SK-N-SH treated with all-trans-retinoic acid at 6 μM for 48 hours (cell line): Measurements from ENCODE around the gene TRAK2.
A peak's percentile ranks its signal among the peaks of the same experiment; 100 is the strongest.

ENCODE experiments used
- ATAC-seq: fragments of 200-7000 bp; cut with Tn5 transposase; 3 replicates; pipeline ENCODE4 v1.9.1; 2020; ENCODE audit warnings: mild to moderate bottlenecking, moderate library complexity
- ARNTL ChIP-seq: fragments of 450-650 bp; formaldehyde crosslinking; IDR thresholded peaks from 2 replicates; pipeline ENCODE4 v1.5.0; 2020; ENCODE audit warnings: low read depth, mild to moderate bottlenecking, moderate library complexity, borderline replicate concordance
- BACH2 ChIP-seq: fragments of 250-450 bp; sonication (Bioruptor Pico); IDR thresholded peaks from 2 replicates; pipeline ENCODE4 v1.9.0; 2021; ENCODE audit warnings: mild to moderate bottlenecking, borderline replicate concordance
- CREB5 ChIP-seq: fragments of 250-450 bp; sonication (Bioruptor Pico); IDR thresholded peaks from 2 replicates; pipeline ENCODE4 v1.5.1; 2020; ENCODE audit warnings: low read depth, mild to moderate bottlenecking, moderate library complexity
- CSDC2 ChIP-seq: fragments of 250-450 bp; sonication (Bioruptor Pico); IDR thresholded peaks from 2 replicates; pipeline ENCODE4 v1.5.0; 2020; ENCODE audit warnings: mild to moderate bottlenecking, moderate library complexity
- ESRRG ChIP-seq: fragments of 250-450 bp; sonication (Bioruptor Pico); IDR thresholded peaks from 2 replicates; pipeline ENCODE4 v1.6.1; 2021; ENCODE audit warnings: mild to moderate bottlenecking
- GLIS3 ChIP-seq: fragments of 250-450 bp; sonication (Bioruptor Pico); IDR thresholded peaks from 2 replicates; pipeline ENCODE4 v1.5.0; 2020; ENCODE audit warnings: mild to moderate bottlenecking, moderate library complexity
- OSR1 ChIP-seq: fragments of 250-450 bp; sonication (Bioruptor Pico); IDR thresholded peaks from 2 replicates; pipeline ENCODE4 v1.8.0; 2022; ENCODE audit warnings: moderate library complexity, mild to moderate bottlenecking, inconsistent platforms
- PATZ1 ChIP-seq: fragments of 250-450 bp; sonication (Bioruptor Pico); IDR thresholded peaks from 2 replicates; pipeline ENCODE4 v1.8.0; 2020; ENCODE audit warnings: mild to moderate bottlenecking, moderate library complexity, borderline replicate concordance
- POU6F1 ChIP-seq: fragments of 250-450 bp; sonication (Bioruptor Pico); IDR thresholded peaks from 2 replicates; pipeline ENCODE4 v1.8.0; 2021; ENCODE audit warnings: low read depth, mild to moderate bottlenecking, moderate library complexity, borderline replicate concordance
- PPARA ChIP-seq: fragments of 250-450 bp; sonication (Bioruptor Pico); IDR thresholded peaks from 2 replicates; pipeline ENCODE4 v1.5.0; 2020; ENCODE audit warnings: mild to moderate bottlenecking, borderline replicate concordance
- SNAI2 ChIP-seq: fragments of 250-450 bp; sonication (Bioruptor Pico); IDR thresholded peaks from 2 replicates; pipeline ENCODE4 v1.5.0; 2020; ENCODE audit warnings: mild to moderate bottlenecking, moderate library complexity
- TCF4 ChIP-seq: fragments of 250-450 bp; sonication (Bioruptor Pico); IDR thresholded peaks from 2 replicates; pipeline ENCODE4 v1.8.0; 2021; ENCODE audit warnings: mild to moderate bottlenecking, moderate library complexity, borderline replicate concordance
- TOX ChIP-seq: fragments of 250-450 bp; sonication (Bioruptor Pico); IDR thresholded peaks from 2 replicates; pipeline ENCODE4 v1.8.0; 2021; ENCODE audit warnings: mild to moderate bottlenecking, moderate library complexity, borderline replicate concordance
- ZC3H10 ChIP-seq: fragments of 250-450 bp; sonication (Bioruptor Pico); IDR thresholded peaks from 2 replicates; pipeline ENCODE4 v1.5.1; 2021; ENCODE audit warnings: mild to moderate bottlenecking, moderate library complexity
- ZFP30 ChIP-seq: fragments of 450-650 bp; formaldehyde crosslinking; IDR thresholded peaks from 2 replicates; pipeline ENCODE4 v1.5.0; 2022; ENCODE audit warnings: mild to moderate bottlenecking, moderate library complexity
- ZNF70 ChIP-seq: fragments of 450-650 bp; formaldehyde crosslinking; IDR thresholded peaks from 2 replicates; pipeline ENCODE4 v1.5.0; 2020; ENCODE audit warnings: mild to moderate bottlenecking, moderate library complexity
- ZNF8 ChIP-seq: fragments of 450-650 bp; formaldehyde crosslinking; IDR thresholded peaks from 2 replicates; pipeline ENCODE4 v1.5.0; 2020; ENCODE audit warnings: mild to moderate bottlenecking, moderate library complexity
- TF ChIP-seq, protein P1 (sequence below): fragments of 250-450 bp; sonication (Bioruptor Pico); IDR thresholded peaks from 2 replicates; pipeline ENCODE4 v1.5.0; 2020; ENCODE audit warnings: mild to moderate bottlenecking, moderate library complexity

TRAK2 gene

GRCh38 chr2:201451292-201452057, at the start of gene TRAK2, which contains the start of gene STRADB:
TSS of gene TRAK2 (minus strand) at chr2:201451458. CDS start at chr2:201420507, 30,951 bp downstream.
TSS of gene STRADB (plus strand) at chr2:201451740. CDS start at chr2:201454841, 3,101 bp downstream.
- TF ChIP-seq, protein P1, sequence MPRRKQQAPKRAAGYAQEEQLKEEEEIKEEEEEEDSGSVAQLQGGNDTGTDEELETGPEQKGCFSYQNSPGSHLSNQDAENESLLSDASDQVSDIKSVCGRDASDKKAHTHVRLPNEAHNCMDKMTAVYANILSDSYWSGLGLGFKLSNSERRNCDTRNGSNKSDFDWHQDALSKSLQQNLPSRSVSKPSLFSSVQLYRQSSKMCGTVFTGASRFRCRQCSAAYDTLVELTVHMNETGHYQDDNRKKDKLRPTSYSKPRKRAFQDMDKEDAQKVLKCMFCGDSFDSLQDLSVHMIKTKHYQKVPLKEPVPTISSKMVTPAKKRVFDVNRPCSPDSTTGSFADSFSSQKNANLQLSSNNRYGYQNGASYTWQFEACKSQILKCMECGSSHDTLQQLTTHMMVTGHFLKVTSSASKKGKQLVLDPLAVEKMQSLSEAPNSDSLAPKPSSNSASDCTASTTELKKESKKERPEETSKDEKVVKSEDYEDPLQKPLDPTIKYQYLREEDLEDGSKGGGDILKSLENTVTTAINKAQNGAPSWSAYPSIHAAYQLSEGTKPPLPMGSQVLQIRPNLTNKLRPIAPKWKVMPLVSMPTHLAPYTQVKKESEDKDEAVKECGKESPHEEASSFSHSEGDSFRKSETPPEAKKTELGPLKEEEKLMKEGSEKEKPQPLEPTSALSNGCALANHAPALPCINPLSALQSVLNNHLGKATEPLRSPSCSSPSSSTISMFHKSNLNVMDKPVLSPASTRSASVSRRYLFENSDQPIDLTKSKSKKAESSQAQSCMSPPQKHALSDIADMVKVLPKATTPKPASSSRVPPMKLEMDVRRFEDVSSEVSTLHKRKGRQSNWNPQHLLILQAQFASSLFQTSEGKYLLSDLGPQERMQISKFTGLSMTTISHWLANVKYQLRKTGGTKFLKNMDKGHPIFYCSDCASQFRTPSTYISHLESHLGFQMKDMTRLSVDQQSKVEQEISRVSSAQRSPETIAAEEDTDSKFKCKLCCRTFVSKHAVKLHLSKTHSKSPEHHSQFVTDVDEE (CRISPR knock-in tag) = peak; percentile 37; the same call in 1 of the 2 replicates
- TF ChIP-seq ZNF8 = no peak
- TF ChIP-seq, all 23 proteins: peak for 1
- peak; percentile 96 for ATAC-seq

- ATAC-seq = no peak
- no peak for TF ChIP-seq ARNTL (CRISPR knock-in tag)
These were observed 49.3 kb upstream of the TRAK2 start for GRCh38 chr2:201500534-201500933.

DNA sequence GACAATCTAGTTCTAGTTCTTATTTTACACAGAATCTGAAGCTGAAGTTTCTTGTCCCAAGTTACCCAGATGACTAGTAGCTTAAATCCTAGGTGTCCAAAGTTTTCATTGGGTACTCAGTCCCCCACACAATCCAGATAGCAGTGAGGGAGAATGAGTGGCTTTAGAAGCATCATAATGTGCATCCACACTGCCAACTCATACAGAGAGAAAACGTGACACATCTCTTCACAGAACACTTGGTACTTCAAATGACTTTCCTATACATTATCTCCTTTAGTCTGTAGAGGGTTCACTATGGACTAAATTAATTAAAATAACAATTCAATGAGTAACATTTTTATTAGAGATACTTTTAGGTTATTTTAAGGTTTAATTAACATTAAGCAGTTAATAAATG, 45.5 kb upstream of the TRAK2 start:
- no peak for ATAC-seq
- no peak for TF ChIP-seq ARNTL (CRISPR knock-in tag)
- no peak for TF ChIP-seq CSDC2 (CRISPR knock-in tag)
- TF ChIP-seq TCF4 = no peak
- no peak for TF ChIP-seq ZC3H10 (CRISPR knock-in tag)
- no peak for TF ChIP-seq ZNF70 (CRISPR knock-in tag)
- no peak for TF ChIP-seq BACH2 (CRISPR knock-in tag)
- no peak for TF ChIP-seq PPARA (CRISPR knock-in tag)
- TF ChIP-seq ZFP30 = no peak
- TF ChIP-seq GLIS3 (CRISPR knock-in tag) = no peak
- TF ChIP-seq TOX = no peak
- no peak for TF ChIP-seq OSR1 (CRISPR knock-in tag)
- TF ChIP-seq, protein P1 (CRISPR knock-in tag) = no peak
- no peak for TF ChIP-seq PATZ1 (CRISPR knock-in tag)
- no peak for TF ChIP-seq ESRRG (CRISPR knock-in tag)
- TF ChIP-seq SNAI2 (CRISPR knock-in tag) = no peak
- TF ChIP-seq ZNF8 = no peak
- TF ChIP-seq CREB5 = no peak
- no peak for TF ChIP-seq POU6F1 (CRISPR knock-in tag)
